SH-SY5Y (cell line): ENCODE measurements around the gene SLC1A2.

Source experiments
- GATA2 ChIP-seq: IDR thresholded peaks from 2 replicates; pipeline ENCODE4 v1.6.1; 2011; ENCODE audit warnings: mild to moderate bottlenecking, low read depth, low read length
- GATA3 ChIP-seq: IDR thresholded peaks from 2 replicates; pipeline ENCODE4 v1.6.1; 2011; ENCODE audit warnings: low read depth, mild to moderate bottlenecking, low read length, moderate library complexity

DNA sequence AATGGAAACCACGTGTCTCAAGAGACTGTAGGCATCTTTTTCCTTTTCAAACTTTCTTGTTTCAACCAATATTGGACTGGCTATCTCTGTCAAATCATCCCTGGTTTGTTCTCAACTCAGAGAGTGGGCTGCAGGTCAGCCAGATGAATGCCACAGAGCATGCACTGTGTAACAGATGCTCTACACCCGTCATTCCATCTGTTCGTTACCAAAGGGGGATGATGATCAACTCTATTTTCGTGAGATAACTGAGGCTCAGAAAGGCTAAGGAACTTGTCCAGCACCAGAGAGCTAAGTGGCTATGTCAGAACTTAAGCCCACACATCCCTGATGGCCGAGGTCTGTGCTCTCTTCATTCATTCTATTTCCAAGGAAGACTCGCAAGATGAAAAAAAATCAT, 42.1 kb downstream of the SLC1A2 start:
- TF ChIP-seq GATA2 = no peak; the same call in 1 of the 2 replicates
- no peak for TF ChIP-seq GATA3
